Endothelial cell of umbilical vein (primary cell): Measurements from ENCODE around the gene EIF4E1B. TPM values are rescaled to one million over a fixed set of nuclear protein-coding genes. Genes with fewer than 3 reads are reported as not detected.

ENCODE experiments used
- BruUV-seq: library from RNA; stranded (reverse); fragments of 400-500 nt; replicated peaks from 2 replicates; lab custom pipeline; 2021; lab: Mats Ljungman, UMichigan
- CTCF ChIA-PET: fragments of 300-600, 350-600 bp; sonication (Branson Sonifier 250); formaldehyde crosslinking; loops from one replicate; lab custom pipeline; 2021; ENCODE audit warnings: antibody characterized with exemption, inconsistent platforms; lab: Charles Lee
- POLR2A ChIA-PET: fragments of 300-600, 350-600 bp; sonication (Branson Sonifier 250); formaldehyde crosslinking; loops from one replicate; lab custom pipeline; 2021; ENCODE audit warnings: antibody characterized with exemption, inconsistent platforms; lab: Charles Lee
- DNase-seq: peaks from one replicate; pipeline ENCODE4 v3.0.0-alpha.2; 2011; ENCODE audit warnings: low read depth, low spot score
- FAIRE-seq: peaks from 2 replicates; lab custom pipeline; 2011; peaks lifted over from hg19 to GRCh38; lab: Jason Lieb, UNC
- H2AFZ ChIP-seq: 2 replicates; pipeline ENCODE4 v1.6.0; 2012; ENCODE audit warnings: low read depth, low read length, control low read depth, inconsistent platforms
- H3K27ac ChIP-seq: 2 replicates; pipeline ENCODE4 v1.5.1; 2011; ENCODE audit warnings: low read depth, mild to moderate bottlenecking, control low read depth, low read length, moderate library complexity; ENCODE audit not compliant: insufficient read depth
- H3K27me3 ChIP-seq, 2 experiments: 2 replicates each; pipeline versions ENCODE4 v1.6.0 to v1.6.1; 2011; ENCODE audit warnings: low read length in 2 of 2, mixed read lengths in 1 of 2; ENCODE audit not compliant: control insufficient read depth in 2 of 2, insufficient read depth in 2 of 2
- H3K36me3 ChIP-seq, 2 experiments: 2 replicates in 1 of 2; 3 replicates in 1 of 2; pipeline ENCODE4 v1.5.1; 2011; ENCODE audit warnings: low read length in 2 of 2, mild to moderate bottlenecking in 1 of 2, moderate library complexity in 1 of 2; ENCODE audit not compliant: control insufficient read depth in 2 of 2, insufficient read depth in 2 of 2; ENCODE audit errors: extremely low read depth in 1 of 2
- H3K4me1 ChIP-seq: 3 replicates; pipeline ENCODE4 v1.5.1; 2011; ENCODE audit warnings: mild to moderate bottlenecking, low read length; ENCODE audit not compliant: control insufficient read depth, insufficient read depth; ENCODE audit errors: extremely low read depth
- H3K4me2 ChIP-seq: 2 replicates; pipeline ENCODE4 v1.6.1; 2011; ENCODE audit warnings: low read length, control low read depth, mixed read lengths; ENCODE audit not compliant: insufficient read depth
- H3K4me3 ChIP-seq, 3 experiments: fragments of 200-600 bp in 1 of 3; sonication (generic), shearing (Covaris generic) in 1 of 3; replicated peaks in 1 of 3; 2 replicates each; pipeline ENCODE4 v1.5.1; 2011 to 2016; ENCODE audit warnings: control low read depth in 3 of 3, low read length in 3 of 3, mild to moderate bottlenecking in 2 of 3, inconsistent platforms in 1 of 3, low read depth in 1 of 3, moderate library complexity in 1 of 3; ENCODE audit not compliant: insufficient read depth in 1 of 3
- H3K79me2 ChIP-seq: 2 replicates; pipeline ENCODE4 v1.6.0; 2012; ENCODE audit warnings: low read length, inconsistent platforms; ENCODE audit not compliant: control insufficient read depth, insufficient read depth
- H3K9ac ChIP-seq: replicated peaks from 2 replicates; pipeline ENCODE3; 2011; ENCODE audit warnings: low read length, control low read depth; ENCODE audit not compliant: insufficient read depth; ENCODE audit errors: extremely low read depth
- H3K9me1 ChIP-seq: replicated peaks from 3 replicates; pipeline ENCODE4 v1.6.0; 2011; ENCODE audit warnings: mild to moderate bottlenecking, low read length; ENCODE audit not compliant: control insufficient read depth, insufficient read depth; ENCODE audit errors: extremely low read depth
- H3K9me3 ChIP-seq: replicated peaks from 2 replicates; pipeline ENCODE4 v1.5.1; 2012; ENCODE audit warnings: low read length, inconsistent platforms; ENCODE audit not compliant: control insufficient read depth, insufficient read depth
- H4K20me1 ChIP-seq: replicated peaks from 2 replicates; pipeline ENCODE3; 2011; ENCODE audit warnings: mild to moderate bottlenecking, low read length; ENCODE audit not compliant: control insufficient read depth, insufficient read depth; ENCODE audit errors: extremely low read depth
- CTCF ChIP-seq, 2 donors: IDR thresholded peaks; 1 replicate in 1 of 2; 2 replicates in 1 of 2; pipeline ENCODE4 v1.5.1; 2011; ENCODE audit warnings: low read length in 2 of 2, mild to moderate bottlenecking in 2 of 2, moderate library complexity in 2 of 2, control low read depth in 1 of 2, inconsistent platforms in 1 of 2, low read depth in 1 of 2; ENCODE audit not compliant: insufficient read depth in 1 of 2; ENCODE audit errors: extremely low read depth in 1 of 2
- EZH2 ChIP-seq: IDR thresholded peaks from 2 replicates; pipeline ENCODE4 v1.6.1; 2012; ENCODE audit warnings: borderline replicate concordance, low read depth, mild to moderate bottlenecking, moderate library complexity, low read length, inconsistent platforms; ENCODE audit not compliant: severe bottlenecking
- FOS ChIP-seq: IDR thresholded peaks from 2 replicates; pipeline ENCODE4 v1.6.1; 2011; ENCODE audit warnings: mild to moderate bottlenecking, low read length, moderate library complexity, borderline replicate concordance; ENCODE audit not compliant: insufficient read depth
- GATA2 ChIP-seq: IDR thresholded peaks from 2 replicates; pipeline ENCODE4 v1.7.0; 2011; ENCODE audit warnings: low read depth, mild to moderate bottlenecking, moderate library complexity, mixed read lengths, low read length; ENCODE audit not compliant: insufficient read length, insufficient read depth
- JUN ChIP-seq: IDR thresholded peaks from 2 replicates; pipeline ENCODE4 v1.6.1; 2011; ENCODE audit warnings: borderline replicate concordance, low read depth; ENCODE audit not compliant: insufficient read length, insufficient read depth
- MAX ChIP-seq: IDR thresholded peaks from 2 replicates; pipeline ENCODE4 v1.6.1; 2011; ENCODE audit not compliant: insufficient read depth, insufficient read length
- MYC ChIP-seq: IDR thresholded peaks from one replicate; pipeline ENCODE4 v1.6.1; 2011; ENCODE audit warnings: mild to moderate bottlenecking, low read depth, low read length
- POLR2A ChIP-seq: IDR thresholded peaks from 2 replicates; pipeline ENCODE4 v1.6.1; 2012; ENCODE audit warnings: low read depth, mild to moderate bottlenecking, control low read depth, low read length
- POLR2AphosphoS5 ChIP-seq: IDR thresholded peaks from 2 replicates; pipeline ENCODE4 v1.6.1; 2012; ENCODE audit warnings: low read depth, mild to moderate bottlenecking, control low read depth, low read length, moderate library complexity; ENCODE audit not compliant: insufficient read depth
- dilution Hi-C: fragments of 300-500 bp; cut with MboI; formaldehyde crosslinking; loops from one replicate; pipeline ENCODE4 v1.15.0; 2019; ENCODE audit warnings: low sequenced_read_pairs; ENCODE audit not compliant: extremely low pct_ligation_motif_present
- intact Hi-C: fragments of 100-400 bp; cut with micrococcal nuclease; formaldehyde crosslinking; loops from one replicate; pipeline ENCODE4 v1.10.0; 2022
- polyA plus RNA-seq, 4 experiments: library from polyadenylated mRNA; depleted of rRNA in 3 of 4; stranded (reverse) in 3 of 4; unstranded in 1 of 4; fragments of >200 nt; gene quantifications; 2 replicates each; pipeline versions ENCODE4 v1.2.1 to v1.2.3, GENCODE V29; 2011 to 2012; ENCODE audit warnings: missing spikeins in 1 of 4
- total RNA-seq: library from RNA; stranded (reverse); gene quantifications from 2 replicates; pipeline ENCODE4 v1.2.3, GENCODE V29; 2021

Gene EIF4E1B
- total and polyA plus RNA-seq, 2 donors (not counting 3 experiments of a cell fraction or from before 2014, with no cell fraction given) = not detected

- TF ChIP-seq MYC (no peak), CTCF (IDR thresholded peaks at IDR 0.05; ENCODE audit: extremely low read depth in 1 of 2, insufficient read depth in 1 of 2, low read depth in 1 of 2, low read length in 2 of 2) (peak; percentile 91 to 100)
- no peaks in the 10 kb centered on the region for H3K4me1 ChIP-seq
- no TSS peak for BruUV-seq
- H3K27ac ChIP-seq = no peak overlapping the region
- no peak overlapping the region for H3K4me2 ChIP-seq
- no peaks in the 10 kb centered on the region for H3K79me2 ChIP-seq
- peaks cover 0 to 10% of the 10 kb centered on the region in 2 experiments for H3K27me3 ChIP-seq
- no peak overlapping the region for H2AFZ ChIP-seq
- no peaks in the 10 kb centered on the region for H3K9me1 ChIP-seq
- ChIA-PET POLR2A (interaction anchor here (1.0 kb wide), 1 partner anchor 14 kb away, joined by 3 read pairs; the partner anchor contains the start of gene TSPAN17), CTCF (interaction anchor here (0.5 to 3.3 kb wide), 111 partner anchors 9 to 931 kb away, joined by 3 to 113 read pairs (median 5); partner anchors contain the start of genes CLTB, EIF4E1B, FGFR4 and HK3)
- dilution Hi-C loops (no loop called here), intact Hi-C loops (loop anchor here (1.0 to 10.0 kb wide), 6 partner anchors 40 to 932 kb away; no protein-coding TSS in a partner anchor)
- peak; percentile 91 for FAIRE-seq
- no peaks in the 10 kb centered on the region for H4K20me1 ChIP-seq
- no peaks in the 10 kb centered on the region for H3K9me3 ChIP-seq
- H3K4me3 ChIP-seq = no peak overlapping the region
- DNase-seq = peak; percentile 69
- H3K9ac ChIP-seq = no peak overlapping the region
- H3K36me3 ChIP-seq = peaks cover 0 to 8% of the 10 kb centered on the region in 2 experiments
Observed at GRCh38 chr5:176660860-176661641, 30.6 kb downstream of the EIF4E1B start.

GRCh38 chr5:176661676-176662075 is 31.2 kb downstream of the EIF4E1B start:
- peaks cover 0 to 6% of the 10 kb centered on the region in 2 experiments for H3K36me3 ChIP-seq
- ChIA-PET POLR2A (no interaction called here), CTCF (interaction anchor here (0.6 to 3.3 kb wide), 23 partner anchors 8 to 932 kb away, joined by 3 to 113 read pairs (median 11); partner anchors contain the start of genes EIF4E1B, HK3 and SNCB)
- FAIRE-seq (no peak), DNase-seq (no peak)
- H3K4me3 ChIP-seq = no peak overlapping the region
- peaks cover 0 to 10% of the 10 kb centered on the region in 2 experiments for H3K27me3 ChIP-seq
- TF ChIP-seq JUN (no peak), EZH2 (no peak), GATA2 (no peak), POLR2A (no peak), MAX (no peak), MYC (no peak), CTCF (IDR thresholded peaks at IDR 0.05; ENCODE audit: extremely low read depth in 1 of 2, insufficient read depth in 1 of 2, low read depth in 1 of 2, low read length in 2 of 2) (no peak), FOS (no peak), POLR2AphosphoS5 (no peak)
- dilution Hi-C loops = no loop called here
- H3K79me2 ChIP-seq = no peaks in the 10 kb centered on the region
- no peak overlapping the region for H3K9ac ChIP-seq
- no TSS peak for BruUV-seq
- no peaks in the 10 kb centered on the region for H3K4me1 ChIP-seq
- intact Hi-C loops = loop anchor here (1.0 to 10.0 kb wide), 5 partner anchors 39 to 933 kb away; no protein-coding TSS in a partner anchor
- no peak overlapping the region for H3K27ac ChIP-seq
- H3K9me1 ChIP-seq = no peaks in the 10 kb centered on the region
- no peaks in the 10 kb centered on the region for H3K9me3 ChIP-seq
- H3K4me2 ChIP-seq = no peak overlapping the region
- H4K20me1 ChIP-seq = no peaks in the 10 kb centered on the region
- no peak overlapping the region for H2AFZ ChIP-seq
